Inferior parietal cortex (tissue), 1 donor: Measurements from ENCODE around the gene NEIL1.
"Not testable (repeated sequence)": the region's sequence is repeated elsewhere in the genome, so short reads cannot be mapped to it uniquely, and the experiment has no call there.

Experiments used
- DNase-seq: peaks from one replicate; pipeline ENCODE4 v3.0.0-alpha.2; 2016; ENCODE audit errors: extremely low spot score

Gene NEIL1

GRCh38 chr15:75333654-75334419 is 13.0 kb upstream of the NEIL1 start:
- not testable (repeated sequence) for DNase-seq

- DNase-seq, result no peak
These were observed 11.5 kb upstream of the NEIL1 start for GRCh38 chr15:75335313-75335704.

- peak; percentile 98 for DNase-seq
These were observed 11.0 kb upstream of the NEIL1 start, which contains the start of gene COMMD4 for GRCh38 chr15:75335705-75336355. Gene COMMD4 (plus strand): TSS chr15:75336063. CDS start chr15:75336090, 27 bp downstream.

- DNase-seq, result no peak
These were observed 8.1 kb upstream of the NEIL1 start for GRCh38 chr15:75338661-75339240.

- no peak for DNase-seq
These were observed 7.2 kb upstream of the NEIL1 start for GRCh38 chr15:75339531-75340240.

- no peak for DNase-seq
These were observed 4.6 kb upstream of the NEIL1 start for GRCh38 chr15:75342221-75342620.

GRCh38 chr15:75343953-75344352 is 2.9 kb upstream of the NEIL1 start:
- DNase-seq, result not testable (repeated sequence)

GRCh38 chr15:75347222-75348033 is 589 bp downstream of the NEIL1 start:
- DNase-seq, result peak; percentile 54

GRCh38 chr15:75348034-75348561 is 1.3 kb downstream of the NEIL1 start:
- DNase-seq, result no peak

GRCh38 chr15:75348562-75349350 is 1.9 kb downstream of the NEIL1 start:
- no peak for DNase-seq

GRCh38 chr15:75349351-75349669 is 2.5 kb downstream of the NEIL1 start:
- DNase-seq, result not testable (repeated sequence)

- DNase-seq, result no peak
These were observed 3.2 kb downstream of the NEIL1 start for GRCh38 chr15:75349851-75350588.

- DNase-seq, result no peak
These were observed 3.9 kb downstream of the NEIL1 start for GRCh38 chr15:75350601-75351361.

GRCh38 chr15:75352186-75353080 is 5.6 kb downstream of the NEIL1 start:
- DNase-seq, result no peak

GRCh38 chr15:75353604-75354003 is 6.8 kb downstream of the NEIL1 start:
- DNase-seq, result no peak

GRCh38 chr15:75354454-75354853 is 7.6 kb downstream of the NEIL1 start:
- DNase-seq, result no peak

GRCh38 chr15:75355369-75355768 is 8.5 kb downstream of the NEIL1 start:
- DNase-seq, result no peak

GRCh38 chr15:75356006-75356405 is 9.2 kb downstream of the NEIL1 start:
- no peak for DNase-seq
